ENCODE results near the gene IGF2.

The IGF2 gene

DNA sequence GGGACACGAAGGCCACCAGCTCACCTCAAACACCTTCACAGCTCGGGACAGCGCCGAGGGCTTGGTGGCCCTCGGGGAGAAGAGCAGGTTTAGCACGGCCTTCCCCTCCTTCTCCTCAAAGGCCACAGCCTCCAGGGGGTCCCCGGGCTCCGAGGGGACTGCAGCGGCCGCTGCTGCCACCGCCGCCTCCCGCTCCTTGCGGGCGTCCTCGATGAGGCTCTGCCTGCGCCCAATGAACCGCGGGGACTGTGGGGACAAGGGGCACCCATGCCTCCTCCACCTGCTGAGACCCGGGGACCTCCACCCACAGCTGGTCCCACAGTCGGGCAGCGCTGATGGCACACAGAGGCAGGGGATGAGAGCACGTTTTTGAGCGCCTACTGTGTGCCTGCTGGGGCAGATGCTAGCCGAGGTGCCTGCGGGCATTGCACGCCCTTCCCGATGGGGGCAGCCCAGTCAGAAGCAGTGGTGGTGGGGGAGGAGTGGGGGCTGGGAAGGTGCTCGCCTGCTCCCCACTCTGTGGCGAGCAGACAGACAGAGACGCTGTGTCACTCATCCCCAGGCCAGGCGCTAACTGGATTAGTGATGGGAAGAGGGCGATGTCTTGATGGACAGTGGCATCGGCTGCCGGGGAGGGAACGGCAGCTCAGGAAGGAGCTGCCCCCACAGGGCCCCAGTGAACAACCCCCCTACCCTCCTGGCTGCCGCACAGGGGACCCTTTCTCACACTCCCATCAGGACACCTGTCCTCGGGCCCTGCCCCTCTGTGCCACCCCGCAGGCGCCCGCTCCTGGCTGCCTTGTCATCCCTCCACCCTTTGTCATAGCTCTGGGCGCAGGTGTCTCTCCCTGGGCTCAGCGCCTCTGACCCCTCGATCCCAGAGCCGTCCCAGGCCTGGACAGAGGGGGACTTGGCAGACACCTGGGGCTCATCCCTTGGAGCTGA lies 30.7 kb upstream of the IGF2 start:
- no peak for DNase-seq

DNA sequence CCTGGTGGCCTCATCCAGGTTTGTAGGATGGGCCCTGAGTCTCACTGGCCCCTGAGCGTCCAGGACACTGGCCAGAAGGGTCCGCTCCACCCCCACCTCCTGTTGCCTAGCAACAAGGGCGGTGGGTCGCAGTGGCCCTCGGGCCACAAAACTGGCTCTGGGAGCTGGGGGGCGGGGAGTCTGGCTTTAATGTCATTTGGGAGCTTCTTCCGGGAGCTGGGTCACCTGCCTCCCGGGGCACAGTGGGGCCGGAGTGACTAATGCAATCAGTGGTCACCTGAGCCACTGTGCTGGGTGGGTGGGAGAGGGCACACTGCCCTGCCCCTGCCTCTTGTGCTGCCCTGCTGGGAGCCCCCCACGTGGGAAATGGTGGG lies 29.8 kb upstream of the IGF2 start:
- no peak for DNase-seq

DNA sequence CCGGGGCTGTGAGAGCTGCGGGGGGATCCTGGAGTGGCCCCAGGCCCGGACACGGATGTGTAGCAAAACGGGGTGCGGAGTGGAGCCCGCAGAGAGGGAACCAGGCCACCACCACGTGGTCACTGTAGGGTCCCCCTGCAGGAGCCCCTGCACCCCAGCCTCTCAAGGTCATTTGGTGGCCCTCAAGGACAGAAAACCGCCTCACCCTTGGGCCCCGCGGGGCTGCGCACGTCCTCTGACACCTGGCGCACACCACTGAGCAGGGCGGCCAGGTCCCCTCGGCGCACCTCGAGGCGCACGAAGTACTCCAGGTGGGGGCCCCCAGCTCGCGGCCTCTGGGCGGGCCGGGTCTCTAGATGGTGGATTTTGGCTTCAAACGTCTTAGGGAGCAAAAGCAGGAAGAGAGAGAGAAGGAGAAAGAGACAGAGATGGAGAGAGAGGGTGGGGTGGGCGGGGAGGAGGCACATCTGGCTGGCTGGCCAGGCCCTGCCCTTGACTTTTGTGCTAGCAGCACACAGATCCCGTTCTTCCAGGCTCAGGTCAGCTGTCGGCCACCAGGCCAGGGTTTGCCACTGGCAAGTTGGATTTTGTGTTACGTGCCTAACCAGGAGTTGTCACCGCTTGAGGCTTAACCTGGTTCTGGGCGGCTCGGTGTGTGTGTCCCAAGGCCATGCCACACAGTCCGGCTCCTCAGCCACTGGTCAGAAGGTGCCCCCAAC lies 29.3 kb upstream of the IGF2 start:
- DNase-seq, result no peak

DNA sequence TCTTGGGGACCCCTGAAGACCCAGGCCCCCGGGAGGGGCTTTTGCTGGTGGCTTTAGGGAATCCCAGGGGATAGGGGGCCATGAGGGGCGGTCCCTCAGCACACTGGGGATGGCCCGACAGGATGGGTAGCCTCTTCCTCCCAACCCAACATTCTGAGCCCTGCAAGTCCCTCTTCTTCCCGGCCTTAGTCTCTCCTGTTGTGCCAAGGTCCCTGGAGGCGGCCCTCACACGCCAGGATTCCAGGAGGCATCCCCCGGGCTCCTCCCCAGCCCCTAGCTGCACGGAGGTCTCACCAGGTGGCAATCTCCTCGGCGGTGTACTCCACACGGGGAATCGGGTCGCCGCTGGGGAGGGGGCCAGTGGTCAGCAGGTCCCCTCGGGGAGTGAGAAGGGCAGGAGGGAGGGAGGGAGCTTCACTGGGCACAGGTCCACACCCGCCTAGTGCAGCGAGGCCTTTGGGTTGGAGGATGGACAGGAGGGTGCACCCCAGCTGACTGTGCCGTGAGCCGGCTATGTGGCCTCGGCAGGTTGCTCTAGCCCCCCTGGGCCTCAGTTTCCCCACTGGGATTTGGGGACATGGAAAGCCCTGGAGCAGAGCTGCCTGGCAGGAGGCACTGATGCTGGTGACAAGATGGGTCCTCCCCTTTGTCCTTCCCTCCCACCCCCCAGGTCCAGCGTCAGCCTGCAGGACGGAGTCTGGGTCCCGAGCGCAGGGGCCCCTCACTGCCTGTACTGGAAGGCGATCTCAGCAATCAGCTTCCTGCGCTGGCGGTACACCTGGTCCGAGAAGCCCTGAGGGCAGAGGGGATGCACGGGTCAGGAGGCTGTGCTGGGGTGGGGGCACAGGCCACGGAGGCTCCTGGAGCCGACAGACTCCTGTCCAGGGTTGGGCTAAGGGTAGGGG lies 28.2 kb upstream of the IGF2 start:
- DNase-seq, result no peak

DNA sequence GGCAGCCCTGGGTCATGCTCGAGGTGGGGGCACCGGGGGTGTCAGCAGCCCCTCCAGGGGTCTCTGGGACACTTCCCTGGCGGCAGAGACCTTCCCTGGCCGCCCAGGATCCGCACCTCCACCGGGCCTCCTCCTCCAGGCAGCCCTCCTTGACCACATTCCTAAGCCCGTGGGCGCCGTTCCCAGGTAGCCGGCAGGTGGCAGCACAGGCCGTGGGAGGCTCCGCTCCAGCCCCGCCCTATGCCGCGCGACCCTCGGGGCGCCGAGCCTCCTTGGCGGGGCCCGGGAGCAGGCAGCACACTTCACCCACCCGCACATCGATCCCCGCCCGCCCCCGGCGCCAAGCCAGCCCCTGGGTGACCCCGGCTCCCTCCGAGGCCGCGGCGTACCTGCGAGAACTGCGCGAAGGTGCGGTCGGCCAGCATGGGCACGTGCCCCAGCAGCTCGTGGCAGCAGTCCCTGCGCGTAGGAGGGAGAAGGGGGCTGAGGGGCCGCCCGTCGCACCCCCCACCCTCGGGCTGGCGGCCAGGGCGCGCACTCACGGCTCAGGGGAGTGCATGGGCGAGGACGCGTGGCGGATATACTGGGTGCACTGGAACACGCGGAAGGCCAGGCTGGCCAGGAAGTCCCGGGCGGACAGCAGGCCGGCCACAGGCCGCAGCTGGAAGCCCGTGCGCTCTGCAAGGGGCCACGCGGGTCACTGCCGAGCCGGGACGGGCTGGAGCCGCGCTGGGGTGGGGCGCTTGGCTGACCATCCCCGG lies 27.1 kb upstream of the IGF2 start:
- DNase-seq, result no peak

DNA sequence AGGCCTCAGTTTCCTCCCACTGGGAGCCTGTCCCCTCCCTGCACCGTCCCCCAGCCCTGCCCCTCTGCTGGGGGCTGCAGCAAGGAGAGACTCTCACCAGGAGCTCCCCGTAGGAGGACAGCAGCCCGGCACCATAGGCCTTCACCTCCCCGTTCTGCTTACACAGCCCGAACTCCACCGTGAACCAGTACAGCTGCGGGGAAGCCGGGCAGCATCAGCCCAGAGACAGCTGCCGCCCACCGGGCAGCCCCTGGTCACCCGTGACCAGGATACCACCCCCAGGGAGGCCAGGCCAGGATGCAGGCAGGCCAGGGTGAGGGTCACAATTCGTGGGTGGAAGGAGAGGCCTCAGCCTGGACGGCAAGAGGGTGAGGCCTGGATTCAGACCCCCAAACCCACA lies 26.4 kb upstream of the IGF2 start:
- DNase-seq, result no peak

DNA sequence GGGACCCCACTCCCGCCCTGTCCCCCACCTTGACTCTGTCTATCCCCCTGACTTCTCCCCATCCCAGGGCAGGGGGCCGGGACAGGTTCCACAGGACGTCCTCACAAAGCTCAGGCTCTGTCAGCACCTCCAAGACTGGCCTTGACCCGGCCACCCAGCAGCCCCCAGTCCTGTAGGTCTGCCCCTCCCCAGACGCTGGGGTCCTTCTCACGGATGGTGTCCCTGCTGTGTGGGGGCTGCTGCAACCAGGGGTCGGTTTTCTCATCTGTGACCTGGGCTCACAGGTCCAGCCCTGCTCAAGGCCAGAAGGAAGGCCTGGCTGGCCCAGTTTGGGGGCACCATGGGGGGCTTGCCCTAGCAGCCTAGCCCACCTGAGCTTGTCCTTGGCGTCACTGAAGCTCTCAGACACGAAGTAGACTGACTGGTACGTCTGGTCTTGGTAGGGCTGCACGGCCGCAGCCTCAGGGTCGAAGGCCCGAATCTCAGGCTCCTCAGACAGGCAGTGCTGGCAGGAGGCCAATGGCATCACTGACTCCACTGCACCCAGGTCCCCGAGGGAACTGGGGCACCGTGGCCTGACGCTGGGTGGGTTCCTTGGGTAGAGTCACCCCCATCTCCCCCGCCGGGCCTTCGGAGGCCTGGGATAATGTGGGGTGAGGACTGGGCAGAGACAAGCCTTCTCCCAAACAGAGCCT lies 25.8 kb upstream of the IGF2 start:
- no peak for DNase-seq

DNA sequence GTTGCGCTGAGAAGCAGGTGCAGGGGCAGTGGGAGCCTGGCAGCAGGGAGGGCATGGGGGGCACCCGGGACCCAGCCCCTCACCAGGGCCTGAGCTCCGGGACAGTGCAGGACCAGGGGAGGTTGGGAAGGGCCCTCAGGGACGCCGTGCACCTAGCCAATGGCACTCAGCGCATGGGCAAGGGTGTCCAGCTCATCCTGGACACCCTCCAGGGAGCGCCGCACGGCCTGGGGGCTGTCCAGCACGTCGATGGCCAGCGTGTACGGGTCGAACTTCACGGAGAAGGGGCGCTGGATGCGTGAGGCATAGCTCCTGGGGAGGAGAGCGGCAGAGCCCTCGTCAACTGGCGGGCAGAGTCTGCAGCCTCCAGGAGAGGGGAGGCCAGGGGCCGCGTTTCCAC lies 24.9 kb upstream of the IGF2 start:
- no peak for DNase-seq

DNA sequence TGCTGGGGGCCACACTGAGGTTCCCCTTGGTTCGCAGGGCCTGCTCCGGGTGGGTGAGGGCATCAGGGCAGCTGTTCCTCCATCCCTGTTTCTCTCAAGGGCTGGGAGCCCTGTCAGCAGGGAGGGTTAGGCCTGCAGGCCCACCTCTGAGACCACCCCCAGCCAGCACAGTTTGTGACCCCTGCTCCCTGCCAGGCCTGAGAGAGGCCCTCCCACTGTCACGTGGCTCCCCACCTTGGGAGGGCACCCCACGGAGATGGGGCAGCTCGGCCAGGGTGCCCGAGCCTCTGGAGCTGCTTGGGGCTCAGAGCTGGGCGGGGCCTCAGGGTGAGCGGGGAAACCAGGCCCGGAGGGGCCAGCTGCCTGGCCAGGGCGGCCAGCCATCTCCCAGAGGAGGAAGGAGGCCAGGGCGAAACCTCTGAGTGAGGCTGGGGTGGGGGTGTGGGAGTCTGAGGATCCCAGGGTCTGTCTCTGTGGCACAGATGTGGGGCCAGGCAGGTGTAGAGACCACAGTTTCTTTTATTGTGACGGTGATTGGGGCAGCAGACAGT lies 24.3 kb upstream of the IGF2 start:
- no peak for DNase-seq

DNA sequence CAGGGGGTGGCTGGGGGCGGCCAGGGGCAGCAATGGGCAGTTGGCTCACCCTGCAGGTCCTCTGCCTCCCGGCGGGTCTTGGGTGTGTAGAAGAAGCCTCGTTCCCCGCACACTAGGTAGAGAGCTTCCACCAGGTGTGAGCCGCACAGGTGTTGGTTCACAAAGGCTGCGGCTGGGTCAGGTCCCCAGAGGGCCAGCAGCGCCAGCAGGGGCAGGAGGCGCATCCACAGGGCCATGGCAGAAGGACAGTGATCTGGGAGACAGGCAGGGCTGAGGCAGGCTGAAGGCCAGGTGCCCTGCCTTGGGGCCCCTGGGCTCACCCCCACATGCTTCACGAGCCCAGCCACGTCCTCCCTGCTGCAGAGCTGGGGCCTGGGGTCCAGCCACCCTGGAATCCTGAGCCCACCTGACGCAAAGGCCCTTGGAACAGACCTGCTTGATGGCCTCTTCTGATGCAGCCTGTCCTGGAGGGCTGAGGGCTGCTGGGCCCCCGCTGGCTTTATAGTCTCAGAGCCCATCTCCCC lies 21.6 kb upstream of the IGF2 start, which contains the start of gene INS:
Gene INS (minus strand): TSS at position 474 of the 524 bp plus-strand sequence. CDS start 238 bp downstream, at position 236.
- DNase-seq, result no peak

DNA sequence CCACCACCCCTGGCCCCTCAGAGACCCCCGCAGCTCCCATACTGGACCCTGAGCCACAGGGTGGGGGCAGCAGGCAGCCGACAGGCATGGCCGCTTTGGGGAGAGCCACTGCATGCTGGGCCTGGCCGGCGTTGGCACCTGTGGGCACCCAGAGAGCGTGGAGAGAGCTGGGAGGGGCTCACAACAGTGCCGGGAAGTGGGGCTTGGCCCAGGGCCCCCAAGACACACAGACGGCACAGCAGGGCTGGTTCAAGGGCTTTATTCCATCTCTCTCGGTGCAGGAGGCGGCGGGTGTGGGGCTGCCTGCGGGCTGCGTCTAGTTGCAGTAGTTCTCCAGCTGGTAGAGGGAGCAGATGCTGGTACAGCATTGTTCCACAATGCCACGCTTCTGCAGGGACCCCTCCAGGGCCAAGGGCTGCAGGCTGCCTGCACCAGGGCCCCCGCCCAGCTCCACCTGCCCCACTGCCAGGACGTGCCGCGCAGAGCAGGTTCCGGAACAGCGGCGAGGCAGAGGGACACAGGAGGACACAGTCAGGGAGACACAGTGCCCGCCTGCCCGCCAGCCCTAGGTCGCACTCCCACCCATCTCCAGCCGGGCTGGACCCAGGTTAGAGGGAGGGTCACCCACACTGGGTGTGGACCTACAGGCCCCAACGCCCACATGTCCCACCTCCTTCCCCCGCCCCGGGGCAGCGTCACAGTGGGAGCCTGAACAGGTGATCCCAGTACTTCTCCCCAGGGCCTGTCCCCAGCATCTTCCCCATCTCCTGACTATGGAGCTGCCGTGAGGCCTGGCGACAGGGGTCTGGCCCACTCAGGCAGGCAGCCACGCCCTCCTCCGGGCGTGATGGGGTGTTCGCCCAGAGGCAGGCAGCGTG lies 20.6 kb upstream of the IGF2 start:
- DNase-seq, result no peak

DNA sequence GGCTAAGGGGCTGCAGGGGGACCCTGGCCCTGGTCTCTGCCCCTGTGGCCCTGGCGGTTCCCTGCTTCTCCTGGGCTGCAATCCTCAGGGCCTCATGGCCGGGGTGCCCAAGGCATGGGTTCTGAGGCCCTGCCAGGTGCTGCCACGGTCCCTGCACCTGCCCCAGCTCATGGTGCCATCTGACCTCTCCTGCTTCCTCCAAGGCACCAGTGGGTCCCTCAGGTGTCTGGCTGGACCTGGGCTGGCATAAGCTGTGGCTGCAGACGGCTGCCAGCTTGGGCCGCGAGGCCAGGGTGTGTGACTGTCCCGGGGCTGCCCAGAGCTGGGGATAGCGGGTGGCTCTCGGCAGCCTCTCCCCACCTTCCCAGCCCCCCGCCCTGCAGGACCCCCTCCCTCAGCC lies 19.8 kb upstream of the IGF2 start:
- no peak for DNase-seq

DNA sequence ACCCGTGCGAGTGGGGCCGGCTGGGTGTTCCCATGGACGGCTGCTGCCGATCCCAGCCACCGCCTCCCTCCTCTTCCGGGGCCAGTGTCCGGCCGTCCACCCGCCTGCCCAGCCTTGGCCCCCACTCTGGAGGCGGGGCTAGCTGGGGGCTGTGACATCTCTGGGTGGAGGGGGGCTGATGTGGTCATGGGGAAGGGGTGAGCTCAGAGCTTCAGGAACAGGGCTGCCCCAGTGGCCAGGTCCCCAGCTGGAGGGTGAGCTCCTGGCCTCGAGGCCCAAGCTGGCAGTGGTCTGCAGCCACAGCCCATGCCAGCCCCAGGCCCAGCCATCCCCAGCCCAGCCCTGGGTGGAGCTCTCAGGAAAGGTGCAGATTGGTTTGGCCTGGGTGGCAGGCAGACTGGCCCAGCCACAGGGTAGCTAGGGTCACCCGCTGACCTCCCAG lies 19.1 kb upstream of the IGF2 start:
- DNase-seq, result no peak

DNA sequence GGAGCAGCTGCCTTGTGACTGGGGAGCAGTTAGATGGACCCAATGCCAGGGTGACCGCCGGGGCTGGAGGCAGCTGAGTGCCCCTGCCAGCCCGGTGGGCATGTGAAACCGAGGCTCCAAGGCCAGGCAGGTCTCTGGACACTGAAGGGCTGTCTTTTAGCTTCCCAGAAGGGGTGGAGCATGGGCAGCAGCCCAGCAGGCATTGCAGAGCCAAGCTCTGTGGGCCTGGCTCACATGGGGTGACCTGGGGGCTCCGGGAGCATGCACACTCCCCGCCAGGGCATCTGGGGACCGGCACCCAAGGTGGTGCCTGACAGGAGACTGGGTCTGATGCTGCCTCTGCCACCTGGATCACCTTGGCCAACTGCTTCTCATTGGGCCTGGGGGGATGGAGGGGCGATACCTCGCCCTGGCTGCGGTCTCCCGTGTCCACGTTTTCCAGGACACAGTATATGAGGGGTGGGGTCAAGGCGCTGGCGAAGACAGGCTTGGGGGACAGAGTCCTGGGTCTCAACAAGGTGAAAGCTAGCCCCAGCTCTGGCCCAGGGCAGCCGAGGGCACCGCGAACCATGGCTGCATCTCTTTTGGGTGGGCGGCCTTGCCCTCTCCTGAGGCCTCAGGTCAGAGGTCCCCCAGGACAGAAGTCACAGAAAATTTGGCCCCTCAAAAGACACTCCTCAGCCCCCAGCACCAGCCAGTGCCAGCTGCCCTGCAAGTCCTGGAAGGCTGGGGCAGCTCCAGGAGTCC lies 18.3 kb upstream of the IGF2 start:
- no peak for DNase-seq

DNA sequence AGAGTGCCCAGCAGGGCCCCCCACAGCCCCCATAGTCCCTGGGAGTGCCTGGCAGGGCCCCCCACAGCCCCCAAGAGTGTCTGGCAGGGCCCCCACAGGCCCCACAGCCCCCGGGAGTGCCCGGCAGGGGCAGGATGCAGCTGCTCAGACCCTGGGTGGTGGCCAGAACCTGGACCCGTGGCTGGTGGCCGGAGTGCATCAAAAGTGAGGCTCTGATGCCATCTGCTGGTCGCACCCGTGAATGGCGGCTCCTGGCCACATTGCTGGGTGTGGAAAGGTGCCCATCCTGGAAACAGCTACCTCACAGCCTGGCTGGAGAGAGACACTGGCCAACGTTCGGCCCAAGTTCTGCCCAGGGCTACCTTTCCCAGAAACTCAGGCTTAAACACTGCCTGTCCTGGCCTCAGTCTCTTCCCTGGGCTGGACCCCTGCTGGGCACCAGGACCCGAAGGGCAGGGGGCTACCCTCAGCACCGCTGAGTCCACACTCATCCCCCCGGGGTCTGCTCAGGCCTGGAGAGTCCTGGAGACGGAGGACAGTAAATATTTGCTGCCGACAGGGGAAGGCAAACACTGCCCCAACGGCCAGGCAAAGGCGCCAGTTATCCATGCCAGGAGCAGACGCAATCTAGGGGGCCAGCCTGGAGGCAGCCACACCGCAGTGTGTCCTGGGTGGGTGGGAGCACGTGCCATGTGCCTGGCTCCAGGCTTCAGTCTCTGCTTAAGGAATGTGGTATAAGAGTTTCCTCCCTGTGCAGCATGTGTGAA lies 17.4 kb upstream of the IGF2 start:
- DNase-seq, result peak; percentile 44

DNA sequence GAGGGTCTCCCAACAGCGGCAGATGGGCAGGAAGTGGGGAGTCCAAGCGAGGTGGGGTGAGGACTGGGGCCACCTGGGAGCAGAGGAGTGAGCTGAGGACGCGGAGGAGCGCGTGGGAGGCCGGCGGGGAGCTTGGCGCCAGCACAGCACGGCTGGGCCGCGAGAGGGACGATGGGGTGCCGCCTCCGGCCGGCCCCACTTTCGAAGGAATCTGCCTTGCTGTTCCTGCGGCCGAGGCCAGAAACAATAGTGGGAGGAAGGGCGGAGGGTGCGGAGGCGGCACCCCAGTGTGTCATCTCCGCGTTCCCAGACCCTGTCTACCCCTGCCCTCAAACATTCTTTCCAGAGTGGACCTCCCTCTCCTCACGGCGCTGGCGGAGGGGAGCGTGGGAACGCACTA lies 16.3 kb upstream of the IGF2 start:
- no peak for DNase-seq

DNA sequence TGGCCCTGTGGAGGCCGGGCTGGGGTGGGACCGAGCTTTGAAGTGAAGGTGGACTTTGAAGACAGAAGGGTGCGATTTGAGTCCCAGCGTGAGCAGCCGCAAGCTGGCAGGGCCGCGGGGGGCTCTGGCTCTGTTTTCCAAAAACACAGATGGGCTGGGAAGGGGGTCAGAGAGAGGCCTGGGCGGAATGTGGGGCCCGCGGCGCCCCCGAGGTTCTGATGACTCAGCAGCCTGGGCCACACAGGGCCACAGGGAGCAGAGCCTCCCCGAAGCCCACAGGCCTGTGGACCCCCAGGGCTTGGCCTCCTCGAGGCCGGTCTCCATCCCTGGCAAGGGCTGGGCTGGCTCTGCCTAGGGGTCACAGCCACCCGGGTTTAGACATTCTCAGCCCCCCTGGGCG lies 15.7 kb upstream of the IGF2 start:
- no peak for DNase-seq

DNA sequence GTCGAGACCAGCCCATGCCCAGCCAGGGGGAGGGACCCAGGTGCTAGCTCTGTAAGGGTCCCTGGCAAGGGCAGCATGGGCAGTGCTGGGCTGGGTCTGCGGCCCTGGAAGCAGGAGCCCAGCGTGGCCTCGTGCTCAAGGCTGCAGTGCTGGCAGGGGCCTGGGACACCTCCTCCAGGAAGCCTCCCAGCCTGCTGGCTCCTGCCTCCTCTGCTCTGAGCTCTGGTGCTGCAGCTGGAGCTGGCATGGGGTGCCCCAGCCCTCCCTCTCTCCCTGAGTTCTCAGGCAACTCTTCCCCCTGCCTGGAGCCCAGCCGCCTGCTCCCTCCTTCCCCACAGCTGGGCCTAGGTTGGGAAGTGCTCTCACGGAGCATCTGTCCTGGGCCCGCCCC lies 15.0 kb upstream of the IGF2 start:
- DNase-seq, result no peak
